Panc1 (cell line): ENCODE measurements around the gene STK4. TPM values are rescaled to one million over a fixed set of nuclear protein-coding genes. Genes with fewer than 3 reads are reported as not detected.
A peak's percentile ranks its signal among the peaks of the same experiment; 100 is the strongest.

Experiments used
- ATAC-seq: fragments of 200-7000 bp; cut with Tn5 transposase; 2 replicates; pipeline ENCODE4 v1.9.1; 2020; ENCODE audit warnings: mild to moderate bottlenecking, moderate library complexity
- BruUV-seq: library from RNA; stranded (reverse); fragments of 400-500 nt; replicated peaks from 2 replicates; lab custom pipeline; 2021; lab: Mats Ljungman, UMichigan
- CTCF ChIA-PET: fragments of 300-600 bp; sonication (Branson Sonifier 250); formaldehyde crosslinking; loops from one replicate; lab custom pipeline; 2022; ENCODE audit warnings: antibody characterized with exemption; lab: Charles Lee
- POLR2A ChIA-PET: fragments of 300-600 bp; sonication (Branson Sonifier 250); formaldehyde crosslinking; loops from one replicate; lab custom pipeline; 2022; ENCODE audit warnings: antibody characterized with exemption; lab: Charles Lee
- DNase-seq: peaks from one replicate; pipeline ENCODE4 v3.0.0-alpha.2; 2010; ENCODE audit warnings: low read depth, low spot score
- H3K27ac ChIP-seq: 2 replicates; pipeline ENCODE4 v1.5.1; 2011; ENCODE audit warnings: mild to moderate bottlenecking, low read length, inconsistent platforms
- H3K27me3 ChIP-seq: fragments of 200-500 bp; sonication (Bioruptor generic); 2 replicates; pipeline ENCODE4 v1.6.0; 2014; ENCODE audit warnings: low read length, inconsistent platforms; ENCODE audit not compliant: control insufficient read depth, insufficient read depth
- H3K36me3 ChIP-seq: fragments of 200-500 bp; sonication (Bioruptor generic); 2 replicates; pipeline ENCODE4 v1.5.1; 2014; ENCODE audit warnings: inconsistent platforms, mild to moderate bottlenecking, low read length, moderate library complexity; ENCODE audit not compliant: control insufficient read depth, insufficient read depth
- H3K4me1 ChIP-seq: 2 replicates; pipeline ENCODE4 v1.5.1; 2011; ENCODE audit warnings: inconsistent platforms, mild to moderate bottlenecking, low read length, moderate library complexity; ENCODE audit not compliant: control insufficient read depth, insufficient read depth
- H3K4me3 ChIP-seq, 2 experiments: 2 replicates each; pipeline ENCODE4 v1.5.1; 2011 to 2012; ENCODE audit warnings: low read depth in 2 of 2, low read length in 2 of 2, mild to moderate bottlenecking in 2 of 2, inconsistent platforms in 1 of 2, moderate library complexity in 1 of 2
- H3K9me3 ChIP-seq: fragments of 200-500 bp; sonication (Bioruptor generic); 2 replicates; pipeline ENCODE4 v1.5.1; 2014; ENCODE audit warnings: low read depth, mild to moderate bottlenecking, inconsistent platforms, low read length, moderate library complexity; ENCODE audit not compliant: control insufficient read depth, insufficient read depth
- CTCF ChIP-seq: fragments of 450-650 bp; IDR thresholded peaks from 2 replicates; pipeline ENCODE4 v1.5.1; 2017; ENCODE audit warnings: mild to moderate bottlenecking
- POLR2AphosphoS5 ChIP-seq: IDR thresholded peaks from 2 replicates; pipeline ENCODE4 v1.6.1; 2012; ENCODE audit warnings: mild to moderate bottlenecking, low read depth, low read length, moderate library complexity
- REST ChIP-seq, 2 experiments: IDR thresholded peaks; 2 replicates each; pipeline ENCODE4 v1.6.1; 2011 to 2012; ENCODE audit warnings: low read depth in 2 of 2, control low read depth in 1 of 2, low read length in 1 of 2, mild to moderate bottlenecking in 1 of 2, moderate library complexity in 1 of 2; ENCODE audit not compliant: insufficient read depth in 1 of 2
- SIN3A ChIP-seq: IDR thresholded peaks from 2 replicates; pipeline ENCODE4 v1.6.1; 2012; ENCODE audit warnings: low read depth, mild to moderate bottlenecking, low read length, moderate library complexity, borderline replicate concordance; ENCODE audit not compliant: insufficient read depth
- TCF7L2 ChIP-seq: IDR thresholded peaks from 2 replicates; pipeline ENCODE4 v1.6.1; 2011; ENCODE audit warnings: mild to moderate bottlenecking, low read depth, low read length, inconsistent platforms
- in situ Hi-C: cut with HindIII; loops from 2 replicates; pipeline ENCODE4 v1.10.0; 2016; ENCODE audit warnings: low sequenced_read_pairs, low pct_unique_long_range_greater_than_20kb
- intact Hi-C: fragments of 100-400 bp; cut with micrococcal nuclease; formaldehyde crosslinking; loops from one replicate; pipeline ENCODE4 v1.10.0; 2022; ENCODE audit not compliant: unreplicated experiment
- total RNA-seq: library from RNA; stranded (reverse); gene quantifications from one replicate; pipeline ENCODE4 v1.2.1, GENCODE V29; 2021; ENCODE audit not compliant: unreplicated experiment

Gene STK4
- total RNA-seq, 1 experiment from 2014 or later = 50.2 TPM

- CTCF ChIA-PET = interaction anchor here (0.6 to 2.3 kb wide), 10 partner anchors 33 to 263 kb away, joined by 3 to 16 read pairs (median 3); partner anchors contain the start of gene RBPJL
- intact Hi-C loops = loop anchor here (2.0 to 5.0 kb wide), 2 partner anchors 53 to 248 kb away; no protein-coding TSS in a partner anchor
- peak; percentile 47 for DNase-seq
- Histone ChIP-seq H3K4me3 (no peak overlapping the region), H3K27me3 (no peaks in the 10 kb centered on the region), H3K27ac (peak overlapping the region; percentile 63), H3K4me1 (peaks cover 16% of the 10 kb centered on the region), H3K36me3 (no peaks in the 10 kb centered on the region), H3K9me3 (no peaks in the 10 kb centered on the region)
- no peak for TF ChIP-seq SIN3A
- no peak for TF ChIP-seq POLR2AphosphoS5
- peak; percentile 86 for TF ChIP-seq CTCF
- BruUV-seq = no TSS peak
- in situ Hi-C loops = no loop called here
- POLR2A ChIA-PET = no interaction called here
- peak; percentile 86 for ATAC-seq
Measured at GRCh38 chr20:45044084-45044573, 77.8 kb downstream of the STK4 start.

GRCh38 chr20:45044601-45045000, 78.3 kb downstream of the STK4 start:
- CTCF ChIA-PET = interaction anchor here (0.6 to 2.3 kb wide), 9 partner anchors 34 to 262 kb away, joined by 3 to 16 read pairs (median 3); partner anchors contain the start of gene RBPJL
- BruUV-seq = no TSS peak
- ATAC-seq = no peak

More at GRCh38 chr20:45044601-45045000, 78.3 kb downstream of the STK4 start:
- Histone ChIP-seq H3K9me3 (no peaks in the 10 kb centered on the region), H3K4me1 (peaks cover 16% of the 10 kb centered on the region), H3K36me3 (no peaks in the 10 kb centered on the region), H3K27me3 (no peaks in the 10 kb centered on the region), H3K4me3 (no peak overlapping the region), H3K27ac (no peak overlapping the region)
- intact Hi-C loops = loop anchor here (2.0 to 5.0 kb wide), 2 partner anchors 52 to 248 kb away; no protein-coding TSS in a partner anchor
- POLR2A ChIA-PET = no interaction called here
- TF ChIP-seq TCF7L2 = no peak
- no peak for TF ChIP-seq REST (IDR thresholded peaks at IDR 0.05; ENCODE audit: insufficient read depth in 1 of 2, low read depth in 2 of 2, low read length in 1 of 2)
- no peak for TF ChIP-seq POLR2AphosphoS5
- no peak for TF ChIP-seq CTCF
- TF ChIP-seq SIN3A = no peak
- in situ Hi-C loops = no loop called here
- DNase-seq = no peak
